HG03521 (cell line): ENCODE data around the gene RPS21.

Source experiments
- ATAC-seq: cut with Tn5 transposase; IDR thresholded peaks from one replicate; pipeline ENCODE4 v1.9.1; 2021; ENCODE audit warnings: mild to moderate bottlenecking, moderate library complexity; ENCODE audit not compliant: unreplicated experiment

Gene RPS21

GRCh38 chr20:62409086-62409853 lies 22.4 kb downstream of the RPS21 start:
- ATAC-seq, result no peak

DNA sequence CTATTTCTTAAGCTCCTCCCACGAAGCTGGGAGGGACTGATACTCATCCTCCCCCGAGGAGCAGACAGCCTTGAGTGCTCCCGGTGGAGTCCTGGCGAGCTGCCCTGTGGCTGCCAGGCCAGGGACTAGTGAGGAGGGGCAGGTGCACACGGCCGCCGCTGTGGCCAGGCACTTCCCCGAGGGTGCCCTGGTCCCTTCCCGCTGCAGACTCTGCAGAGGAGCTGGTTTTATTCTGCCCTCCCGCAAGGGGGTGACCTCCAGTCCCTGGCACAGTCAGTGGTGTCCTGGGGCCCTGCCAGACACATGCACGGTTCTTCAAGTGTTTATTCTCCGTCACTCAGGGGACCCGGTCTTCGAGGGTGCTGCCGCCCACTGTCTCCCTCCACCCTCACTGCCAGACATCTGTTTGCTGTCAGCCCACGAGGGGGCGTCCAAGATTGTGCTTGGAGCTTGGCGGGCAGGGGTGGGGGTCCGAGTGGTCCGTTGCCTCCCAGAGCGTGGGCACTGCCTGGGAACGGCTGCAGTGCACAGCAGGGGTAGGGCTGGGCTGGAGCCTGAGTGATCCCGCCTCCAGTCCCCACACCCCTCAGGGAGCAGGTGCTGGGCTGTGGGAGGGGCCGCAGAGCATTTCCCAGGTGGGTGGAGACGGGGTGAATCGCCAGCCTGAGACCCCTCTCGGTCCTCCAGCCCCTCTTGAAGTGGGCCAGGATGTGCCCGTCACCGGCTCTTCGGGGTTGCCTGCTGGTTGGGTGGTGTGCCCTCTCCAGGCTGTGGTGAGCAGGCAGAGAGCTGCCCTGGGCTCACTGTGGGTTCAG lies 23.2 kb downstream of the RPS21 start:
- ATAC-seq, result no peak

GRCh38 chr20:62410746-62411478 lies 24.0 kb downstream of the RPS21 start:
- no peak for ATAC-seq

- no peak for ATAC-seq
These were observed 24.7 kb downstream of the RPS21 start for GRCh38 chr20:62411479-62412193.

DNA sequence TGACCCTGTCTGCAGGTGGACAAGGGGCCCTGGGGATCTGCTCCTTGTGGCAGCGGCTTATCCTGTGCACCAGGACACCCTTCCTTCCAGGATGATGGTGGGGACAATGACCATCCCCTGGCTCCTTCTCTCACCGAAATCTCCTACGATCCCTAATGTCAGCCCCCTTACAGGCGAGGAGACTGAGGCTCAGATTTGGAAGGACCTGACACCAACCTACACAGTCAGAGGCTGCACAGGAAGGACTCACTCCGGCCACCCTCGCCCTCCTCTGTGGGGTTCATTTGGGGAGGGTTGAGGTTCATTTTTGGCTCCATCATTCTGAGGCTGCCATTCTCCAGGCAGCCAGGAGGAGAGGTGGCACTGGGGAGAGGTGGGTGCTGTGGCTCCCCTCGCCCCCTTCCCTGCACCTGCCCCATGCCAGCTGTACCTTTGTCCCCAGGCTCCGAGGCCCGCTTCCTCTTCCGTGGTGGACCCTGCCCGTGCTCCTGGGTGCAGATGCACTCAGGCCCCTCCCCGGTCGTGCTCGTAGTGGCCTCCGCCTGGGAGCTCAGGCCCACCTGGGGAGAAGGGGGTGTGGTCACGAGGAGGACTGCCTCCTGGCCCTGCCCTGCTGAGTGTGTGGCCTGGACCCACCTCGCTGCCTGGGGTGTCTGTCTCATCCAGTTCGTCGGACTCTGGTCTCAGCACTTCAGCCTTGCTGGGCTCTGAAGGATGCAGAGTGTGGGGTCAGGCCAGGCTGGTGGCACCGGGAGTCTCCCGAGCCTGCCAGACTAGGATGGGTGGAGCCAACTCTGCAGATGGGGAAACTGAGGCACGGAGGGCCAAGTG lies 25.5 kb downstream of the RPS21 start:
- ATAC-seq, result no peak

DNA sequence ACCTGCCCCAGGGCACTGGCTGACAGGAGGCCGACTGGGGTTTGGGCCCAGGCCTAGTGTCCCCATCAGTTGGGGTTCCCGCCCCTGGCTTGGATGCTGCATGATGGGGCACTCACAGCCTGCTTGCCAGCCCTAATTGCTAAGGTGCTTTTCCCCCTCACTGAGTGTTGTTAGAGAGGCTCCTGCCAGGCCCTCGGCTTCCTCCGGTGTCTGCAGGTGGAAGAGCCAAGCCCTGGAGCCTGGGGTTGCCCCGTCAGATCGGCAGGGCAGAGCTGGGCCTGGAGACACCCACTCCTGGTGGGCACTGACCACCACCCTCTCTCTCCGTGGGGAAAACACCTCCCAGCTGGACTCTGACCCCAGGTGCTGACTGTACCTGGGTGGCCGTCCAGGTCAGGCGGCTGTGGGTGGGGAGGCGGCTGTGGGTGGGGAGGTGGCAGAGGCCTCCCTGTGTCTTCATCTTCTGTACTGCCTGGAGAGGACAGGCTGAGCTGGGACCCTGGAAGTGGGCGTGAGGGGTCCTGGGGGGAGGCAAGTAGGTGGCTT lies 26.2 kb downstream of the RPS21 start:
- ATAC-seq, result no peak

DNA sequence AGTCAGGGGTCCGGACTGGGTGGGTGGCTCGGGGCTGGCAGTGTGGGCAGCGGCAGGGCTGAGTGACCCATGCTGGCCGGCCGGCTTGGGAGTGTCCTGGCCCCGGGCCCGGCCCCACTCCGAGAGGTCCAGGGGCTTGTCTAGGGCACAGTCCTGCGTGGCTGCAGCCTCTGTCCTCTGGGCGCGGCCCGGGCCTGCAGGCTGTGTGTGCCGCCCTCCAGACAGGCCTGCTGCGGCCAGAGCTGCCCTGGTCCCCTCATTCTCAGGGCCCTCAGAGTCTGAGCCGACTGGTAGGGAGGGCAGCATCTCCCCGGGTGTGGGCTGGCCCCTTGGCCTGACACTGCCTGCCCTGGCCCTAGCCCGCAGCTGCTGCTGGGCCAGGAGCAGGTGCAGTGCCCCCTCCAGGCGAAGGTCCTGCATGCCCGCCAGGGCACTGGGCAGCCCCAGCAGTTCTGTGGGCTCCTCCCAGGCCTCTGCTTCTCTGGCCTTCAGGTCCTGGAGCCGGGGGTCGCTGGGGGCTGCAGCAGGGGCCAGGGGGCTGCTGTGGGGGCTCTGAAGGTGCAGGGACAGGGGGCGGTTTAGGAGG lies 27.1 kb downstream of the RPS21 start:
- ATAC-seq, result no peak

- no peak for ATAC-seq
These were observed 28.6 kb downstream of the RPS21 start for GRCh38 chr20:62415354-62416111.

- no peak for ATAC-seq
These were observed 30.0 kb downstream of the RPS21 start for GRCh38 chr20:62416651-62417637.

DNA sequence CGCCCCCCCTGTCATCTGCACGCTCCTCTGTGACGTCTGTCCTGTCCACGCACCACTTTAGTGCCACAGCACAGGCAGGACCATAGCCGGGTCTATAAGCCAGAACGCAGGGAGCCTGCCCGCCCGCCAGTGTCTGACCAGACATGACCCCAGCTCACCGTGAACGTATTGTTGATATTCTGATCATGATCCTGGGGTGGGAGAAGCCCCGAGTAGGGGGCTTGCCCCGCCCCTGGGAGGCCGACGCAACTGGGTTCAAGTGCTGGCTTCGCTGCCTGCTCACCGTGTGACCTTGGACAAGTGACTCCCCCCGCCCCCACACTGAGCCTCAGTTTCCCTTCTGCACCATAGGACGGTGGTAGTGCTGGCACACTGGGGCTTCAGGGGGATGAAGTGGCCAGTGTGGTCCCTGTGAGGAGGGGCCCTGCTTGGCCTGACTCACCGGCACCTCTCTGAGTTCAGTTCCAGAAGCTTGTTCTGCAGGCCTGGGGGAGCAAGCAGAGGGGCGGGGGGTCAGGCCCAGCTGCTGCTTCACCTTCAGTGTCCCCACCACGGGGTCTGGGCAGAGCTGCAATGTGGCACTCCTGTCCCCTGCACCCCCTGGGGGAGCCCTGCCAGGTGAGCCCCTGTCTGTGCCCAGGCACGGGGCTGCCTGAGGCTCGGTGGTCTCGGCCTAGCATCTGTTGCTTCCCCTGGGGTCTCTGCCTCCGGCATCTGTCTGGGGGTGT lies 31.2 kb downstream of the RPS21 start:
- ATAC-seq, result no peak

DNA sequence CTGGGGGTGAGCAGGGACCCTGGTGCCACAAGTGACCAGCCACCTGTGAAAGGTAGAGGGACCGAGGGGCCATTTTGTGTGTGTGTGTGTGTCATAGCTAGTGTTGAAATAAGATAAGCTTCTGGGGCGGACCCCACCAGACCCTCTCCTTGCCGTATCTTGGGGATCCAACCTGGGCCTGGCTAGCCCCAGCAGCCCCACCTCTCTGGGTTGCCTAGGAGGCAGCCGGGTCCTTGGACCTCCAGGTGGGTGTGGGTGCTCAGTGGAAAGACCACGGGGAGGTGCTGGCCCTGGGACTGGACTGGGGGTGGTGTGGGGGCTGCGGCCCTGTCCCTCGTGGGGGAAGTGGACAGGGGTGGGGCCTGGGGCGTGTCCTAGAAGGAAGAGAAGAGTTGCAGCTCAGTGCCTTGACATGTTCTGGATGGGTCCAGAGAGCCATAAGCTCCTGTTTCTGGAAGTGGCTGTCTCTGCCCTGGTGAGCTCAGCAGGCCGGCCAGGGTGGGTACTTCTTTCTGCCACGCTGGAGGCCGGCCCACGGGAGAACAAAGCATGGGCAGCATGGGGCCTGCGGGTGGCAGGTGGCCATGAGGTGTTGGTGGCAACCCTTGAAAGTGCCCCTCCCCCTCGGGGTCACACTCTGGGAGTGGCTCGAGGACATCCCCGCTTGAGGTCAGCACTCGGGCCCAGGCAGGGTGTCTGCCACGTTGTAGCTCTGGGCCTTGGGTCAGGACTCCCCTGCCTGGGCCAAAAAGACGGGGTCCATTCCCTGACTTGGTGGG lies 32.0 kb downstream of the RPS21 start:
- no peak for ATAC-seq

GRCh38 chr20:62419759-62420158 lies 32.9 kb downstream of the RPS21 start:
- no peak for ATAC-seq

DNA sequence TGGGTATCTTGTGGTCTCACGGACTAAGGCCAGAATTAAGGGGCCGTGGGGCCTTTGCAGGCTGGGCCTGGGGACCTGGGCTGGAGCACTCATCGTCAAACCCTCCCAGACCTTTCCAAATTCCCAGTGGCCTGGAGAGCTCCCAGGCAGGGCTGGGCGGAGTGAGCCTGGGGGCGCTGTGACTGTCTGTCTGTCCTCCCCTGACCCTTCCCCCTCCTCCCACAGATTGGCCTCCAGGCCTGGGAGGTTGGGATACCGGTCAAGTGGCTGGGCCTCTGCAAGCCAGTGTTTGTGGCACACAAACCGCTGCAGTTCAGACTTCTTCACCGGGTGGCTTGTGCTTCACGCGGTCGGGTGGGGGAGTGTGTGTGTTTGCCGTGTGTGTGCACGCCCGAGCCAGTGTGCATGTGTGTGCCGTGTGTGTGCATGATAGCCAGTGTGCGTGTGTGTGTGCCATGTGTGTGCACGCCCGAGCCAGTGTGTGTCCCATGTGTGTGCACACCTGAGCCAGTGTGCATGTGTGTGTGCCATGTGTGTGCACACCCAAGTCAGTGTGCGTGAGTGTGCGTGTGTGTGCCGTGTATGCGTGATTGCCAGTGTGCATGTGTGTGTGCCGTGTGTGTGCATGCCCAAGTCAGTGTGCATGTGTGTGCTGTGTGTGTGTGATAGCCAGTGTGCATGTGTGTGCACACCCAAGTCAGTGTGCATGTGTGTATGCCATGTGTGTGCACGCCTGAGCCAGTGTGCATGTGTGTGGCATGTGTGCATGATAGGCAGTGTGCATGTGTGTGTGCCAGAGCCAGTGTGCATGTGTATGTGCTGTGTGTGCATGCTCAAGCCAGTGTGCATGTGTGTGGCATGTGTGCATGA lies 34.2 kb downstream of the RPS21 start:
- ATAC-seq, result no peak

DNA sequence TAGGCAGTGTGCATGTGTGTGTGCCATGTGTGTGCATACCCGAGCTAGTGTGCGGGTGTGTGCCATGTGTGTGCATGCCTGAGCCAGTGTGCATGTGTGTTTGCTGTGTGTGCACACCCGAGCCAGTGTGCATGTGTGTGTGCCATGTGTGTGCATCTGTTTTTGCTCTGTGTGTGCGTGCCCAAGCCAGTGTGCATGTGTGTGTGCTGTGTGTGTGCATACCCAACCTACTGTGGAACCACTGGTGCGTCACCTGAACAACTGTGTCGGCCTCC lies 34.8 kb downstream of the RPS21 start:
- ATAC-seq, result no peak

- no peak for ATAC-seq
These were observed 35.9 kb downstream of the RPS21 start for GRCh38 chr20:62422636-62423325.
